Naive thymus-derived CD8-positive, alpha-beta T cell (primary cell): Measurements from ENCODE around the gene PYDC2. TPM values are rescaled to one million over a fixed set of nuclear protein-coding genes. Genes with fewer than 3 reads are reported as not detected.

Source experiments
- ATAC-seq, 2 donors: fragments of 150-1000 bp; cut with Tn5 transposase in 1 of 2; sonication (Bioruptor Pico), chemical (Tn5 transposase) in 1 of 2; 1 replicate in 1 of 2; 2 replicates in 1 of 2; pipeline ENCODE4 v1.10.0; 2021; ENCODE audit warnings: mild to moderate bottlenecking in 2 of 2, moderate library complexity in 2 of 2
- POLR2A ChIA-PET: fragments of 350-600 bp; sonication (Branson Sonifier 250); formaldehyde crosslinking; loops from one replicate; lab custom pipeline; 2021; ENCODE audit warnings: antibody characterized with exemption; lab: Charles Lee
- DNase-seq, 10 donors: peaks; one replicate each; pipeline versions ENCODE4 v3.0.0 to v3.0.0-alpha.2; 2020 to 2022
- H3K27ac Mint-ChIP-seq, 10 donors: one replicate each; pipeline ENCODE4 v1.8.0; 2020 to 2022; ENCODE audit warnings: mild to moderate bottlenecking in 10 of 10, mixed read lengths in 10 of 10, moderate library complexity in 4 of 10, inconsistent platforms in 1 of 10
- H3K27me3 Mint-ChIP-seq, 5 donors: one replicate each; pipeline ENCODE4 v1.8.0; 2021 to 2022; ENCODE audit warnings: mixed read lengths in 5 of 5
- H3K36me3 Mint-ChIP-seq, 3 donors: one replicate each; pipeline ENCODE4 v1.8.0; 2020 to 2022; ENCODE audit warnings: mixed read lengths in 3 of 3, mild to moderate bottlenecking in 2 of 3, inconsistent platforms in 1 of 3
- H3K4me1 Mint-ChIP-seq, 4 donors: one replicate each; pipeline ENCODE4 v1.8.0; 2021 to 2022; ENCODE audit warnings: mixed read lengths in 4 of 4
- H3K4me3 Mint-ChIP-seq, 10 donors: one replicate each; pipeline ENCODE4 v1.8.0; 2020 to 2022; ENCODE audit warnings: mild to moderate bottlenecking in 10 of 10, mixed read lengths in 10 of 10, moderate library complexity in 6 of 10, inconsistent platforms in 1 of 10
- H3K9me3 Mint-ChIP-seq, 9 donors: one replicate each; pipeline ENCODE4 v1.8.0; 2020 to 2022; ENCODE audit warnings: mixed read lengths in 9 of 9, mild to moderate bottlenecking in 3 of 9, inconsistent platforms in 1 of 9, moderate library complexity in 1 of 9
- polyA plus RNA-seq, 3 donors: library from polyadenylated mRNA; unstranded; fragments of 300-500 nt; fragmentation: Illumina TruSeq; gene quantifications; one replicate each; pipeline ENCODE4 v1.2.3, GENCODE V29; 2021
- total RNA-seq, 8 experiments: library from RNA in 2 of 8; stranded (reverse) in 2 of 8; gene quantifications; one replicate each; pipeline ENCODE4 v1.2.3 and lab custom pipeline; 2021 to 2026

PYDC2 gene
- total RNA-seq (not detected), polyA plus RNA-seq (not detected), total RNA-seq (lab: John Stamatoyannopoulos, UW) (0 reads per million in 6 experiments)

DNA sequence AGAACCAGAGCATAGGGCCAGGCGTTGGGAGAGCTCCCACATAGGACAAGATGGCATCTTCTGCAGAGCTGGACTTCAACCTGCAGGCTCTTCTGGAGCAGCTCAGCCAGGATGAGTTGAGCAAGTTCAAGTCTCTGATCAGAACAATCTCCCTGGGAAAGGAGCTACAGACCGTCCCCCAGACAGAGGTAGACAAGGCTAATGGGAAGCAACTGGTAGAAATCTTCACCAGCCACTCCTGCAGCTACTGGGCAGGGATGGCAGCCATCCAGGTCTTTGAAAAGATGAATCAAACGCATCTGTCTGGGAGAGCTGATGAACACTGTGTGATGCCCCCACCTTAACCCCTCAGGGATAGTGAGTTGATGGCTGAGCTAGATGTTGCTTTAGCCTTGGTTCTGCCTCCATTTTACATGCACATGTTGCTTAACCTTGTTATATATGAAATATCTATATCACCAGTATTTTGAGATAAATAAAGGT lies at the start of gene PYDC2:
Gene PYDC2, plus strand, starts transcription at position 51 of the 483 bp plus-strand sequence. Its CDS starts 0 bp downstream, at position 51.
- ATAC-seq (no peak), DNase-seq (no peak)
- Mint-ChIP-seq H3K27me3 (no peaks in the 10 kb centered on the region), H3K4me3 (no peak within 1 kb of the TSS), H3K27ac (no peak within 1 kb of the TSS), H3K36me3 (no peaks in the 10 kb centered on the region), H3K4me1 (no peaks in the 10 kb centered on the region), H3K9me3 (peaks cover 0 to 9% (median 4%) of the 10 kb centered on the region in 9 donors)
- POLR2A ChIA-PET, result no interaction called here

- Mint-ChIP-seq H3K4me3 (no peak overlapping the region), H3K36me3 (peaks cover 0 to 8% (median 0%) of the 10 kb centered on the region in 3 donors), H3K9me3 (peaks cover 0 to 18% (median 7%) of the 10 kb centered on the region in 9 donors), H3K4me1 (no peaks in the 10 kb centered on the region), H3K27me3 (no peaks in the 10 kb centered on the region), H3K27ac (no peak overlapping the region)
- POLR2A ChIA-PET, result no interaction called here
- DNase-seq, result no peak
- no peak for ATAC-seq
Observed at GRCh38 chr3:191412759-191413158, 48.2 kb upstream of the PYDC2 start.

DNA sequence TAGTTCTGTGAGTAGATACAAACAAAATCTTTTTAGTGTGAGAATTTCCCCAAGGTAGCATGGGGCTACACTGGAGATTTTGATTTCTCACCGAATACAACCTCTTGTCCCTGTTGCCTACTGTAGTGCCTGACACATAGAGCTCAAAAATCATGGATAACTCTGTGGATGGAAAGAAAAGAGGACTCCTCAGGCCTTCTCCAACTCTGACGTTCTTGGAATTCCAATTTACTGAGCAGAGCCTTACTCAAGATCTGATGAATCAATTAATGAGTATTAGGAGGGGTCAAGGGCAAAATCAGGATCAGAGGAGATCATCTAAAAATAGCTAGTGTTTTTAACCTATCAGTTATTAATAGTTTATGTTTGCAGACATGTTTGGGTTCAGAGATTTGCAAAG lies 46.7 kb upstream of the PYDC2 start:
- H3K27ac Mint-ChIP-seq, result no peak overlapping the region
- POLR2A ChIA-PET, result no interaction called here
- DNase-seq (no peak), ATAC-seq (no peak)
- peaks cover 0 to 18% (median 7%) of the 10 kb centered on the region in 9 donors for H3K9me3 Mint-ChIP-seq
- no peaks in the 10 kb centered on the region for H3K4me1 Mint-ChIP-seq
- peaks cover 0 to 8% (median 0%) of the 10 kb centered on the region in 3 donors for H3K36me3 Mint-ChIP-seq
- H3K4me3 Mint-ChIP-seq, result no peak overlapping the region
- H3K27me3 Mint-ChIP-seq, result no peaks in the 10 kb centered on the region

DNA sequence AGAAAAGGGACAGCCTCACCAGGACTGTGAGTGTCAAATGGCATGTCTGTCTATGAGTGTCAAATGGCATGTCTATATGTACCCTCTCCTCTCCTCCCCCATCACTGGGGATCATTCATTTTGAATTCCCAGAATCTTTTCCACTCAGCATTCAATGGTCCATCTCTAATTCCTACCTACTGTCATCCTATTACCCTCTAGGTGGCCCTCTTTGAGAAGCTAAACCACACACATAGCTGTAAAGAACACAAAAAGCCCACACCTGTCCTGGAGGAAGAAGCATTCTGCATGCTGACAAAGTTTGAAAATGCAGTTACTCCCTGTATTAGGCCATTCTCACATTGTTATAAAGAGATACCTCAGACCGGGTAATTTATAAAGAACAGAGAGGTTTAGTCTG lies 46.2 kb upstream of the PYDC2 start:
- POLR2A ChIA-PET, result no interaction called here
- DNase-seq, result no peak
- H3K27ac Mint-ChIP-seq, result no peak overlapping the region
- H3K4me3 Mint-ChIP-seq, result no peak overlapping the region
- no peak for ATAC-seq
- no peaks in the 10 kb centered on the region for H3K4me1 Mint-ChIP-seq
- peaks cover 0 to 14% (median 6%) of the 10 kb centered on the region in 9 donors for H3K9me3 Mint-ChIP-seq
- H3K27me3 Mint-ChIP-seq, result no peaks in the 10 kb centered on the region
- peaks cover 0 to 4% (median 0%) of the 10 kb centered on the region in 3 donors for H3K36me3 Mint-ChIP-seq

DNA sequence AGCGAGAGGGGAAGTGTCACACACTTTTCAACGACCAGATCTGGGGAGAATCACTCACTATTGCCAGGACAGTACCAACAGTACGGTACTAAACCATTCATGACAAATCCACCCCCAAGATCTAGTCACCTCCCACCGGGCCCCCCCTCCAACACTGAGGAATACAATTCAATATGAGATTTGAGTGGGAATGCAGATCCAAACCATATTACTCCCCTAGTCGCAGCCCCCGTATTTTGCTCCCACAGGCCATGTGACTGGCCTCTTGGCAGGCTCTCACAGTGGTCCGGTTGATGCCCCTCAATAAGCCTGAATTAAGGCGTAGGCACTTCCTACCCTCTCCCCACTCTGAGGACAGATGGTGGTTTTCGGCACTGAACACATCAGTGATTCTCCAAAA lies 45.4 kb upstream of the PYDC2 start:
- Mint-ChIP-seq H3K27me3 (peaks cover 0 to 6% (median 0%) of the 10 kb centered on the region in 5 donors), H3K9me3 (peaks cover 0 to 11% (median 4%) of the 10 kb centered on the region in 9 donors), H3K36me3 (no peaks in the 10 kb centered on the region), H3K4me1 (no peaks in the 10 kb centered on the region), H3K4me3 (no peak overlapping the region), H3K27ac (no peak overlapping the region)
- ATAC-seq (no peak), DNase-seq (no peak)
- POLR2A ChIA-PET, result no interaction called here

DNA sequence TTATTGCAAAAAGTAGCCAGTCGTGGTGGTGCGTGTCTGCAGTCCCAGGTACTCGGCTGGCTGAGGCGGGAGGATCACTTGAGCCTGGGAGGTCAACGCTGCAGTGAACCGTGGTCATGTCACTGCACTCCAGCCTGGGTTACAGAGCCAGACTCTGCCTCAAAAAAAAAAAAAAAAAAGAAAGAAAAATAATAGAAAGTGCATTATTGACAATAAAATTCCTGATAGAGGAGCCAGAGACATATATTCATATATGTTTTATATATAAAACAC lies 43.6 kb upstream of the PYDC2 start:
- DNase-seq, result no peak
- no peak for ATAC-seq
- H3K27me3 Mint-ChIP-seq, result peaks cover 0 to 6% (median 0%) of the 10 kb centered on the region in 5 donors
- POLR2A ChIA-PET, result no interaction called here
- no peaks in the 10 kb centered on the region for H3K36me3 Mint-ChIP-seq
- H3K4me1 Mint-ChIP-seq, result no peaks in the 10 kb centered on the region
- peaks cover 0 to 9% (median 0%) of the 10 kb centered on the region in 9 donors for H3K9me3 Mint-ChIP-seq
- H3K27ac Mint-ChIP-seq, result no peak overlapping the region
- no peak overlapping the region for H3K4me3 Mint-ChIP-seq

DNA sequence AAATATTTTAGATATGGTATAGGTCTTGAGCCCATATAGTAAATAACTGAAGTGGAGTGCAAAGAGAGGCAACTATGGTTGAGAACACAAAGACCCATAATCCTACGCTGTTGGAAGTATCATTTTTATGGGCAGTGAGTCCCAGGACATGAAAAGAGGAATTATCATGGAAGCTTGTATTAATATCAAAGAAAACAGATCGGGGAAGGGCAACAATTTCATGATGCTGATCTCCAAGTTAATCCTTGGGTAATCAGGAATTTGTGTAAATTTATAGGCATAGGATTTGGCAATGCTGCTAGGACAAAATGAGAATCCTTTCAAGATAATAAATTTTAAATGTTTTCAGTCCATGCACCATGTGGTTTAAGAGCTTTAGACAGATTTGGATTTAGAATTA lies 40.2 kb upstream of the PYDC2 start:
- POLR2A ChIA-PET, result no interaction called here
- peaks cover 0 to 6% (median 0%) of the 10 kb centered on the region in 5 donors for H3K27me3 Mint-ChIP-seq
- no peaks in the 10 kb centered on the region for H3K36me3 Mint-ChIP-seq
- no peak for DNase-seq
- H3K4me1 Mint-ChIP-seq, result no peaks in the 10 kb centered on the region
- no peak overlapping the region for H3K27ac Mint-ChIP-seq
- H3K4me3 Mint-ChIP-seq, result no peak overlapping the region
- no peak for ATAC-seq
- peaks cover 0 to 9% (median 2%) of the 10 kb centered on the region in 9 donors for H3K9me3 Mint-ChIP-seq

DNA sequence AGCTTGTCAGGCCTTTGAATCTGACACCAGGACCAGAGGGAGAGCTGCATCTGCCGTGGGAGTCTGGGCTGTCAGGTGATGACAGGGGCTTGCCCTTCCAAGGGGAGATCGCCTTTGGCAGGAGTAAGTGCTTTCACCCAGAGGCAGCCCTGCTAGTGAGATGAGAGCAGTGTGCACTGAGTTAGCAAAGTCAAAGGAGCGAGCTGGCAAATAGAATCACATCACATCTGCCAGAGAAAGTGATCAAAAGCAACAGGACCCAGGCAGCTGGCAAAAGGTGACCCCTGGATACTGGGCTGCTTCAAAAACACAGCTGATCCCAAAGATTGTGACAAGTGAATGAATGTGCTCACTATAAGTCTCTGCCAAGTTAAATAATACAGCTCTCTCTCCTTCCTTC lies 36.1 kb upstream of the PYDC2 start:
- H3K36me3 Mint-ChIP-seq, result no peaks in the 10 kb centered on the region
- ATAC-seq, result no peak
- POLR2A ChIA-PET, result no interaction called here

GRCh38 chr3:191425322-191425734 lies 35.6 kb upstream of the PYDC2 start:
- Mint-ChIP-seq H3K36me3 (no peaks in the 10 kb centered on the region), H3K4me1 (no peaks in the 10 kb centered on the region), H3K9me3 (peaks cover 0 to 6% (median 3%) of the 10 kb centered on the region in 9 donors), H3K4me3 (no peak overlapping the region), H3K27me3 (peaks cover 0 to 2% (median 0%) of the 10 kb centered on the region in 5 donors), H3K27ac (no peak overlapping the region)
- DNase-seq (no peak), ATAC-seq (no peak)
- POLR2A ChIA-PET, result no interaction called here

More for the DNA sequence above, 36.1 kb upstream of the PYDC2 start:
- Mint-ChIP-seq H3K27ac (no peak overlapping the region), H3K9me3 (peaks cover 0 to 8% (median 3%) of the 10 kb centered on the region in 9 donors), H3K4me1 (no peaks in the 10 kb centered on the region), H3K4me3 (no peak overlapping the region), H3K27me3 (peaks cover 0 to 6% (median 0%) of the 10 kb centered on the region in 5 donors)
- no peak for DNase-seq

DNA sequence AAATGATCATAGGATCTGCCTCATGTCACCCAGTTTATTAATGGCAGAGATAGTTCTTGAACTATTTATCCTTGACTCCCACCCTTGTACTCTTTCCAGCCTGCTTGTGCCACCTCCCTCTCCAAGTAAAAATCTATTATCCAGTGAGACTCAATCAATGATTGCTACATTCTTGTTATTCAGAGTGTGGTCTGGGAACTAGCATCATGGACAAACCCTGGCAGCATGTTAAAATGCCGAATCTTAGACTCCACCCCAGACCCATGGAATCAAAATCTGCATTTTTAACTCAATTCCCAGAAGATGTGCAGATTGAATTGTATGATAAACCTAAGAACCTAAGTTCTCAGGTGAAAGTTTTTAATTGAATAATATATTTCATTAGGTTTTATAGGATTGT lies 34.7 kb upstream of the PYDC2 start:
- Mint-ChIP-seq H3K36me3 (no peaks in the 10 kb centered on the region), H3K27me3 (peaks cover 0 to 1% (median 0%) of the 10 kb centered on the region in 5 donors), H3K4me1 (no peaks in the 10 kb centered on the region), H3K9me3 (peaks cover 0 to 9% (median 4%) of the 10 kb centered on the region in 9 donors), H3K4me3 (no peak overlapping the region), H3K27ac (no peak overlapping the region)
- DNase-seq, result no peak
- no peak for ATAC-seq
- POLR2A ChIA-PET, result no interaction called here

GRCh38 chr3:191428177-191428576 lies 32.8 kb upstream of the PYDC2 start:
- Mint-ChIP-seq H3K27ac (no peak overlapping the region), H3K4me3 (no peak overlapping the region), H3K36me3 (no peaks in the 10 kb centered on the region), H3K9me3 (peaks cover 0 to 11% (median 5%) of the 10 kb centered on the region in 9 donors), H3K4me1 (no peaks in the 10 kb centered on the region), H3K27me3 (peaks cover 0 to 1% (median 0%) of the 10 kb centered on the region in 5 donors)
- ATAC-seq (no peak), DNase-seq (no peak)
- POLR2A ChIA-PET, result no interaction called here

GRCh38 chr3:191430103-191430502 lies 30.9 kb upstream of the PYDC2 start:
- no peak for DNase-seq
- no peak for ATAC-seq
- H3K4me1 Mint-ChIP-seq, result no peaks in the 10 kb centered on the region
- H3K27ac Mint-ChIP-seq, result no peak overlapping the region
- H3K4me3 Mint-ChIP-seq, result no peak overlapping the region
- H3K27me3 Mint-ChIP-seq, result peaks cover 0 to 1% (median 0%) of the 10 kb centered on the region in 5 donors
- POLR2A ChIA-PET, result no interaction called here
- peaks cover 0 to 11% (median 5%) of the 10 kb centered on the region in 9 donors for H3K9me3 Mint-ChIP-seq
- no peaks in the 10 kb centered on the region for H3K36me3 Mint-ChIP-seq

DNA sequence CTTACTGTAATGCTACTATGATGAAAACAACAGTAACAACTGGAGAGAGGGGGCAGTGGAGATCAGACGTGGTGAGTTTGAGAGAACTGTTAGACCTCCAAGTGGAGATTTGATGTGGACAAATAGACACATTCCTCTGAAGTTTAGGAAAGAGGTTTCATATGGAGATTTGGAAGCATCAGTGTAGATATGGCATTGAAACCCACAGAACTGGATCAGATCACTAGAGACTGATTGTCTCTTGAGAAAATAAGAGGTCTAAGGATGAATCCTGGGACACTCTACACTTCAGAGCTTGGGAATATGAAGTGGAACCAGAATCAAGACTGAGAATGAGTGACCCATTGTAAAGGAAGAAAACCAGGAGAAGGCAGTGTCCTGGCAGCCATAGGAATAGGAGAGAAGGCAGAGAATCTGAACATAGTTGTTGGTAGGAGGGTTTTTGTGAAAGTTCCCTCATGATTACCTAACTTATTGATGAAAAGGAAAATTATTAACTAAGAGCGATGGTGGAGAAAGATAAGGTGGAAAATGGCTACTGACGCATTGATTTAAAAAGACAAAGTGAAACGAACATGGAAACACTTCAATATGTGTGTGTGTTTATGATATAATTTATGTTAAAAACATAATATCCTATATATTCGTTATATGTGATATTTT lies 29.7 kb upstream of the PYDC2 start:
- POLR2A ChIA-PET, result no interaction called here
- ATAC-seq, result no peak
- H3K9me3 Mint-ChIP-seq, result peaks cover 0 to 12% (median 5%) of the 10 kb centered on the region in 9 donors
- peaks cover 0 to 1% (median 0%) of the 10 kb centered on the region in 5 donors for H3K27me3 Mint-ChIP-seq
- H3K27ac Mint-ChIP-seq, result no peak overlapping the region
- no peak for DNase-seq
- H3K4me1 Mint-ChIP-seq, result no peaks in the 10 kb centered on the region
- H3K4me3 Mint-ChIP-seq, result no peak overlapping the region
- H3K36me3 Mint-ChIP-seq, result no peaks in the 10 kb centered on the region

- POLR2A ChIA-PET, result no interaction called here
Observed at GRCh38 chr3:191432162-191432561, 28.8 kb upstream of the PYDC2 start.

More at GRCh38 chr3:191432162-191432561, 28.8 kb upstream of the PYDC2 start:
- Mint-ChIP-seq H3K4me1 (no peaks in the 10 kb centered on the region), H3K27ac (no peak overlapping the region), H3K4me3 (no peak overlapping the region), H3K27me3 (peaks cover 0 to 1% (median 0%) of the 10 kb centered on the region in 5 donors), H3K36me3 (no peaks in the 10 kb centered on the region), H3K9me3 (peaks cover 0 to 11% (median 5%) of the 10 kb centered on the region in 9 donors)
- no peak for ATAC-seq
- DNase-seq, result no peak
